ENCODE data around the gene CDKL5.

CDKL5 gene

DNA sequence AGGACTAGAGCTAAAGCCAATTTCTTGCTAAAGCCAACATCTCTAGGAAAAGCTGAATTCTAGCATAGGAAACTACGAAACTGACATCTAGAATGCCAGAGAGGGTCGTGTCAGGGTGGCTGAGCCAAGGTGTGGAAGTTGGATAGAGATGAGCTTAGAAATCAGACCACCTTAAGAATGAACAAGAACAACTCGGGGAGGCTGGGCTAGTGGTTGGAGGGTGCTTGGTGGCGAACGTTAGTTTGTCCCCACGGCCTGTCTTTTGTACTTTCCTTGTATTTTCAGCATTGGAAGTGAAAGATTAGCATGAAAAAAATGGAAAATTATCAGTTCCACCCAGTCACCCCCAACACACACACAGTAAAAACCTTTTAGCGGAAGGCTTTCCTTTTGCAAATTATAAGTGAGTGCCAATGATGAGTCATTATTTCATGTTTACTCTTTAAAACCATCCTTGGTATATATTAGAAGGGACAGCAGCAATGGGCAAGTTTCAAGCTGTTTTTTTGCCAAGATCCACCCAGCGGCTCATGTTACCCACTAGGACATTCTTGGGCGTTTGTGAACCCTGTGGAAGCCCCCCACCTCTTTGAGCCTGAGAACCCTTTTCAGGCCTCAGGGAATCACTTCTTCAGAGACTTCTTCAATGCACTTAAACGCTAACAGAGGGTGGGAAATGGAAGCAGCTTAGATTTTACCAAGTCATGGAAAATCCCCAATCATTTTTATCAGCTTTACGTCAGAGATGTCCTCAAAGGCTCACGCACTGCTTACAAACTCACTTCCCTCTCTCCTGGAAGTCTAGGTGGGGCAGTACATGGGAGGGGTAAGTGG, 277.2 kb downstream of the CDKL5 start:
- no peak for DNase-seq

Data from CD4-positive, alpha-beta T cell treated with Interleukin-1 beta for 1 hour (primary cell).